IMR-90 (cell line): ENCODE results near the gene RNF38. TPM values are rescaled to one million over a fixed set of nuclear protein-coding genes. Genes with fewer than 3 reads are reported as not detected.
A peak's percentile ranks its signal among the peaks of the same experiment; 100 is the strongest.

Experiments
- ATAC-seq: fragments of 200-7000 bp; cut with Tn5 transposase; 2 replicates; pipeline ENCODE4 v1.9.1; 2020; ENCODE audit warnings: low read depth, mild to moderate bottlenecking, moderate library complexity
- BruUV-seq: library from RNA; stranded (reverse); fragments of 400-500 nt; replicated peaks from 2 replicates; lab custom pipeline; 2021; lab: Mats Ljungman, UMichigan
- CTCF ChIA-PET: fragments of 300-600 bp; formaldehyde crosslinking; extraction: SDS; loops from one replicate; lab custom pipeline; 2021; ENCODE audit warnings: antibody characterized with exemption; lab: Yijun Ruan, JAX
- POLR2A ChIA-PET: fragments of 300-600 bp; sonication (Branson Sonifier 250); formaldehyde crosslinking; loops from one replicate; lab custom pipeline; 2022; ENCODE audit warnings: antibody characterized with exemption; ENCODE audit not compliant: unreplicated experiment; lab: Charles Lee
- DNase-seq: peaks from one replicate; pipeline ENCODE4 v3.0.0; 2013
- H2AFZ ChIP-seq: replicated peaks from 2 replicates; pipeline ENCODE3; 2013; ENCODE audit warnings: low read length, mild to moderate bottlenecking; ENCODE audit not compliant: poor library complexity
- H2AK5ac ChIP-seq: 2 replicates; pipeline ENCODE4 v1.6.1; 2013; ENCODE audit warnings: low read depth, low read length, inconsistent platforms
- H2AK9ac ChIP-seq: replicated peaks from 2 replicates; pipeline ENCODE3; 2013; ENCODE audit warnings: mild to moderate bottlenecking, low read depth, low read length, moderate library complexity; ENCODE audit not compliant: poor library complexity
- H2BK120ac ChIP-seq: 2 replicates; pipeline ENCODE4 v1.6.1; 2013; ENCODE audit warnings: low read depth, low read length, inconsistent platforms
- H2BK15ac ChIP-seq: 3 replicates; pipeline ENCODE4 v1.6.1; 2013; ENCODE audit warnings: low read depth, low read length, inconsistent platforms
- H2BK20ac ChIP-seq: 2 replicates; pipeline ENCODE4 v1.6.1; 2013; ENCODE audit warnings: low read depth, mild to moderate bottlenecking, inconsistent platforms, low read length, moderate library complexity
- H2BK5ac ChIP-seq: 2 replicates; pipeline ENCODE4 v1.6.1; 2013; ENCODE audit warnings: mild to moderate bottlenecking, low read depth, low read length, inconsistent platforms; ENCODE audit not compliant: poor library complexity, severe bottlenecking
- H3K14ac ChIP-seq: replicated peaks from 2 replicates; pipeline ENCODE4 v1.6.1; 2013; ENCODE audit warnings: low read depth, low read length, inconsistent platforms
- H3K18ac ChIP-seq: 2 replicates; pipeline ENCODE4 v1.6.1; 2013; ENCODE audit warnings: low read depth, low read length, control low read depth
- H3K23ac ChIP-seq: 2 replicates; pipeline ENCODE4 v1.6.1; 2013; ENCODE audit warnings: low read depth, low read length, inconsistent platforms
- H3K27ac ChIP-seq: 2 replicates; pipeline ENCODE4 v1.5.1; 2013; ENCODE audit warnings: mild to moderate bottlenecking, control low read depth, low read length; ENCODE audit not compliant: insufficient read depth
- H3K27me3 ChIP-seq: 2 replicates; pipeline ENCODE4 v1.6.1; 2013; ENCODE audit warnings: low read length; ENCODE audit not compliant: control insufficient read depth, insufficient read depth
- H3K36me3 ChIP-seq: 2 replicates; pipeline ENCODE4 v1.6.1; 2013; ENCODE audit warnings: low read length, mixed read lengths; ENCODE audit not compliant: control insufficient read depth, insufficient read depth
- H3K4ac ChIP-seq: 2 replicates; pipeline ENCODE4 v1.6.1; 2013; ENCODE audit warnings: low read depth, low read length, inconsistent platforms
- H3K4me1 ChIP-seq: 2 replicates; pipeline ENCODE4 v1.6.1; 2013; ENCODE audit warnings: low read length, mixed read lengths; ENCODE audit not compliant: control insufficient read depth, insufficient read depth
- H3K4me2 ChIP-seq: 2 replicates; pipeline ENCODE4 v1.6.1; 2013; ENCODE audit warnings: low read depth, mild to moderate bottlenecking, control low read depth, low read length, moderate library complexity
- H3K4me3 ChIP-seq: 2 replicates; pipeline ENCODE4 v1.5.1; 2013; ENCODE audit warnings: low read depth, mild to moderate bottlenecking, control low read depth, low read length, moderate library complexity; ENCODE audit not compliant: insufficient read depth
- H3K56ac ChIP-seq: 2 replicates; pipeline ENCODE4 v1.6.1; 2013; ENCODE audit warnings: low read length, inconsistent platforms; ENCODE audit not compliant: insufficient read depth; ENCODE audit errors: extremely low read depth
- H3K79me1 ChIP-seq, 2 experiments: 2 replicates each; pipeline ENCODE4 v1.6.1; 2013; ENCODE audit warnings: low read length in 2 of 2, inconsistent platforms in 1 of 2, low read depth in 1 of 2
- H3K9ac ChIP-seq: 2 replicates; pipeline ENCODE4 v1.6.1; 2013; ENCODE audit warnings: low read depth, low read length, control low read depth
- H3K9me1 ChIP-seq: 2 replicates; pipeline ENCODE4 v1.6.1; 2013; ENCODE audit warnings: low read length, inconsistent platforms; ENCODE audit not compliant: insufficient read depth
- H3K9me3 ChIP-seq: 2 replicates; pipeline ENCODE4 v1.6.1; 2013; ENCODE audit warnings: low read length; ENCODE audit not compliant: control insufficient read depth, insufficient read depth
- H4K20me1 ChIP-seq: 2 replicates; pipeline ENCODE4 v1.6.1; 2013; ENCODE audit warnings: low read length, inconsistent platforms; ENCODE audit not compliant: insufficient read depth
- H4K5ac ChIP-seq: 2 replicates; pipeline ENCODE4 v1.6.1; 2013; ENCODE audit warnings: mild to moderate bottlenecking, low read depth, low read length, control low read depth
- H4K8ac ChIP-seq, 2 experiments: 2 replicates each; pipeline ENCODE4 v1.6.1; 2013; ENCODE audit warnings: low read depth in 2 of 2, low read length in 2 of 2, control low read depth in 1 of 2, inconsistent platforms in 1 of 2
- H4K91ac ChIP-seq: 2 replicates; pipeline ENCODE4 v1.6.1; 2013; ENCODE audit warnings: low read depth, low read length, inconsistent platforms; ENCODE audit not compliant: insufficient read depth
- CHD1 ChIP-seq: IDR thresholded peaks from 2 replicates; pipeline ENCODE4 v1.6.1; 2012; ENCODE audit warnings: low read depth, low read length, improper control_type of control experiment
- NFE2L2 ChIP-seq: fragments of 150-350 bp; IDR thresholded peaks from 2 replicates; pipeline ENCODE4 v1.6.1; 2016; ENCODE audit warnings: low read depth, mild to moderate bottlenecking, low read length
- POLR2A ChIP-seq: IDR thresholded peaks from 2 replicates; pipeline ENCODE4 v1.6.1; 2012; ENCODE audit warnings: mild to moderate bottlenecking, low read depth, low read length
- RAD21 ChIP-seq: IDR thresholded peaks from 2 replicates; pipeline ENCODE4 v1.6.1; 2012; ENCODE audit warnings: low read length, improper control_type of control experiment
- SMC3 ChIP-seq: fragments of 150-350 bp; IDR thresholded peaks from 2 replicates; pipeline ENCODE4 v1.6.1; 2016; ENCODE audit warnings: low read depth, mild to moderate bottlenecking, antibody characterized with exemption, low read length, moderate library complexity
- WGBS, 2 experiments: methylation state at CpG; one replicate each; pipeline versions ENCODE4 v1.1.5 to v1.1.7; 2013; ENCODE audit warnings: missing lambda C conversion rate in 2 of 2; ENCODE audit not compliant: insufficient read length in 1 of 2; ENCODE audit errors: extremely low coverage in 2 of 2; 5-methylcytosine and 5-hydroxymethylcytosine counted together
- dilution Hi-C: fragments of 300-500 bp; cut with HindIII; formaldehyde crosslinking; loops from one replicate; pipeline ENCODE4 v1.14.3; 2018; ENCODE audit warnings: low sequenced_read_pairs; ENCODE audit not compliant: unreplicated experiment
- in situ Hi-C: fragments of 300-500 bp; cut with MboI; formaldehyde crosslinking; loops from 3 replicates; pipeline ENCODE4 v1.14.3; 2019; ENCODE audit warnings: low sequenced_read_pairs, inconsistent platforms, mixed read lengths
- intact Hi-C: fragments of 100-400 bp; cut with micrococcal nuclease; formaldehyde crosslinking; loops from 2 replicates; pipeline ENCODE4 v1.10.0; 2022
- polyA plus RNA-seq, 3 experiments: library from polyadenylated mRNA; depleted of rRNA; stranded (reverse); fragments of >200 nt; gene quantifications; 2 replicates each; pipeline ENCODE4 v1.2.3, GENCODE V29; 2012; ENCODE audit warnings: low replicate concordance in 1 of 3
- total RNA-seq: library from RNA; depleted of rRNA; stranded (reverse); fragments of >200 nt; gene quantifications from 2 replicates; pipeline ENCODE4 v1.2.3, GENCODE V29; 2012
- TF ChIP-seq, protein P1 (sequence below): fragments of 150-350 bp; IDR thresholded peaks from 2 replicates; pipeline ENCODE4 v1.6.1; 2017; ENCODE audit warnings: mild to moderate bottlenecking, antibody characterized with exemption, low read length, low read depth

The RNF38 gene
- total and polyA plus RNA-seq, 2 of the 4 experiments (the other 2 are of a cell fraction): 8.8 to 11.2 TPM

DNA sequence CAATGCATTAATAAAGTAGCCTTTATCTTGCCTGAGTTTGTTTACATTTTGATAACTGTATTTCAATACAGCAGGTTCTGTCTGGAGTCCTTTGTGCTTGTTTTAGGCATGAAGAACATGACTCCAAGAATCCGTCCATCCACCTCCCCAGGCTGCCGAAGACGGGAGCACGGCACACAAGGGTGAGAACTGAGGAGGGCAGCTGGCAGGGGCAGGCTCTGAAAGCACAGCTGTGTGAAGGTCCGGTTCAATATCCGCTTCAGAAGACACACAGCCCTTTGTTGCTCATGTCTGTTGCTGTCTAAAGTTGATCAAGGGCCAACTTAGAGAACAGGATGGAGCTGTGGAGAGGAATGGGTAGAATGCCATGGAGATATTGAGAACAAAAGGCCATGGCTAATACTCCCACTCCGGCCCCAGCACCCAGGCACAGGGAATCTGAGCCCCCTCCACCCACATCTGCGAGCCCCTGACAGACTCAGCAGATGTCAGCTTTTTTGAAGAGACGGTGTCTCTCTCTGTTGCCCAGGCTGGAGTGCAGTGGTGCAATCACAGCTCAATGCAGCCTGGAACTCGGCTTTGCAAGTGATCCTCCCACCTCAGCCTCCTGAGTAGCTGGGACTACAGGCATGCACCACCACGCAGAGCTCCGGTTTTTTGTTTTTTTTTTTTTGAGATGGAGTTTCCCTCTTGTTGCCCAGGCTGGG is 83.3 kb downstream of the RNF38 start:
- Histone ChIP-seq H3K27me3 (peaks cover 3% of the 10 kb centered on the region; the same call in 1 of the 2 replicates), H3K18ac (no peak overlapping the region), H2AK5ac (no peak overlapping the region), H4K5ac (no peak overlapping the region), H3K9ac (no peak overlapping the region), H4K91ac (no peak overlapping the region), H4K8ac (no peak overlapping the region), H3K56ac (no peak overlapping the region), H3K4me2 (no peak overlapping the region), H3K9me3 (no peaks in the 10 kb centered on the region), H2AK9ac (no peak overlapping the region), H3K4me3 (no peak overlapping the region), H4K20me1 (no peaks in the 10 kb centered on the region), H2BK120ac (no peak overlapping the region), H2AFZ (peak overlapping the region; percentile 53), H3K4me1 (no peaks in the 10 kb centered on the region), H3K23ac (no peak overlapping the region), H2BK20ac (no peak overlapping the region), H3K36me3 (no peaks in the 10 kb centered on the region), H2BK5ac (no peak overlapping the region), H3K4ac (no peak overlapping the region), H3K27ac (no peak overlapping the region), H3K79me1 (no peaks in the 10 kb centered on the region), H3K14ac (no peak overlapping the region), H3K9me1 (no peaks in the 10 kb centered on the region), H2BK15ac (no peak overlapping the region)
- in situ Hi-C loops (no loop called here), dilution Hi-C loops (no loop called here), intact Hi-C loops (no loop called here)
- DNase-seq (no peak), ATAC-seq (peak; percentile 37)
- BruUV-seq: no TSS peak
- TF ChIP-seq, protein P1, sequence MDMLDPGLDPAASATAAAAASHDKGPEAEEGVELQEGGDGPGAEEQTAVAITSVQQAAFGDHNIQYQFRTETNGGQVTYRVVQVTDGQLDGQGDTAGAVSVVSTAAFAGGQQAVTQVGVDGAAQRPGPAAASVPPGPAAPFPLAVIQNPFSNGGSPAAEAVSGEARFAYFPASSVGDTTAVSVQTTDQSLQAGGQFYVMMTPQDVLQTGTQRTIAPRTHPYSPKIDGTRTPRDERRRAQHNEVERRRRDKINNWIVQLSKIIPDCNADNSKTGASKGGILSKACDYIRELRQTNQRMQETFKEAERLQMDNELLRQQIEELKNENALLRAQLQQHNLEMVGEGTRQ: no peak
- TF ChIP-seq NFE2L2 (no peak), POLR2A (no peak), SMC3 (no peak), RAD21 (no peak), CHD1 (no peak)
- 80% methylated on average over 6 of the region's 12 CpGs; no CpG with 5 or more reads in 1 of the 2 experiments for WGBS, 2 experiments
- POLR2A ChIA-PET: no interaction called here
- CTCF ChIA-PET: interaction anchor here (0.6 to 1.1 kb wide), 3 partner anchors 12 to 20 kb away, joined by 3 to 4 read pairs (median 3); no protein-coding TSS in a partner anchor
